HG03108 (cell line): Measurements from ENCODE around the gene TFCP2L1.

Source experiments
- ATAC-seq: cut with Tn5 transposase; IDR thresholded peaks from one replicate; pipeline ENCODE4 v1.9.1; 2021; ENCODE audit warnings: moderate library complexity; ENCODE audit not compliant: unreplicated experiment

TFCP2L1 gene

DNA sequence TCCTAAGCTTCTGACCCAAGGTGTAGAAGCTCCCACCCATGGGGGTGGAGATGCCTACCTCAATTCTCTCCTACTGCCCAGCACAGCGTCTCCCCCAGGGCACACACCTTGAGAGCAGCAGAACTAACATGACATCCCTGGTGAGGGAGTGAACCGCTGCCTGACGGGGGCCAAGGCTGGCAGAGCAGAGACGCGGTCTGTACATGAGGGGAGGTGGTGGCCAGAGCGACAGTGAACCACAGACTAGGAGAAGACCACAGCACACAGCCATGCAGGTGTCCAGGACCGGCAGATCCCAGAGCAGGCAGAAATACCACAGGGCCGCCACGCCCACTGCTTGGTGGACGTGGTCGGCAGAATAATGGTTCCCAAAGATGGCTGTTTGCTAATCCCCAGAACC, 40.4 kb downstream of the TFCP2L1 start:
- no peak for ATAC-seq

DNA sequence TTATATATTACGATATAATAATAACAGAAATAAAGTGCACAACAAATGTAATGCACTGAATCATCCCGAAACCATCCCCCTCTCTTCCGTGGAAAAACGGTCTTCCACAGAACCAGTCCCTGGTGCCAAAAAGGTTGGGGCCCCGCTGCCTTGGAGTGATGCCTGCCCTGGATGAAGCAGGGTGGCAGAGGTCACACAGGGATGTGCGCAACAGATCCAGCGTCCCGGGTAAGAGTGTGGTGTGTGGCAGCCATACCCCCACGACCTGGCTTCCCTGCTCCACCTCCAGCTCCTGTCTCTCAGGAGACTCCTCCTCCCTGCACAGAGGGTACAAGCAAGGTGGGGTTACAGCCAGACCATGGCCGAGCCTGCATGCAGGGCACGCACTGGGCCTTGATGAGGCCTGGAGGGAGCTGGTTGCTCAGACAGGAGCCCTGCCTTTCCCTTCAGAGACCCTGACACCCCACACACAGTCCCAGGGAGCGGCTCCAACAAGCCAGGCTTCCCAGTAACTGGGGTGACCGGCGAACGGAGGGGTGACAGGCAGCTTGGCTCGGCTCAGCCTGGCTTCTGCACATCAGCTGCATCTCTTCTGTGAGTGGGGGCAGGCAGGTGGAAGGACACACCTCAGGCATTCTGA, 41.1 kb downstream of the TFCP2L1 start:
- ATAC-seq: no peak

DNA sequence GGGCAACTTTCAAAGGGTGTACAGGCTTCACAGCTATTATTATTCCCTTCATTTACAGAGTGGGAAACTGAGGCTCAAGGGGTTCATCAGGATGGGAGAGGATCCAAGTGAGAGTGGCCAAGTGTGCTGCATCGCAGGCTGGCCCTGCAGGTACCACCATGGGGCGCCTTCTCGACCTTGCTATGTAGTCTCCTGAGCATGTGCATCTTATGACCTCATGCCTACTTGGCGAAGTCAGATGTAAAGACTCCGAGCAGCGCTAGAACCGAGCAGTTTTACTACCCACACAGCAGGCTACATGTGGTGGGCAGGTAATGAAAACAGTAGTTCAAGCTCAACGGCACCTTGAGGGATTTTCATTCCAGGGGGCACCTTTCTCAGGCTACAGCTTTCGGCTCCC, 42.0 kb downstream of the TFCP2L1 start:
- no peak for ATAC-seq

DNA sequence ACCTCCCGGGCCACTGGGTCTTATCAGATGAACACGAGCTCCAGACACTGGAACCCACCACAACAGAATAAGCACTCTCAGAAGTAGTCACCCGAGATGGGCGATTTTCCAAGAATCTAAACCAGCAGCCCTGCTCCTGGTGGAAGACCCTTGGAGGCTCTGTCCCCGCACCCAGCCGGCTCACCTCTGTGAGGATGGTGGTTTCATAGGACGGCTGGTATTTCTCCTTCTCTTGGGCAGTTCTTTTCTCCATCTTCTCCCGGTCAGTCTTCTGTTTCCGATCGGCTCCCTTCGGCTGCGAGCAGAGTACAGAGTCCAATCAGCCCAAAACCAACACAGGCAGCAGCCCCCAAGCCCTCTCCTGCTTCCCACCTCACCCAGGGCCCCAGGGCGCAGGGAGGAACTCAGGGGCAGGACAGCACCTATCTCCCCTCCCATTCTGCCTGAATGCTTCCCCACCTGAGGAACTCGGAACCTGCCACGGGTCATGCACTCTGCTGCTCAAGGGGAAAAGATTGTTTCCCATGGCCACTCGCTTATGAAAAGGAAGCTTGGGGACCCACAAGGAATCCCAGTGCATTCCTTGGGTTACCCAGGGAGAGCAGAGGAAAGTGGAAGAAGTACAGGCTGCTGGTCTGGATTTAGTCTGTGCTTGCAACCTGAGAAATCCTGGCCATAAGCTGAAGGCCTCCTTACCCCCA, 42.7 kb downstream of the TFCP2L1 start:
- ATAC-seq: no peak

DNA sequence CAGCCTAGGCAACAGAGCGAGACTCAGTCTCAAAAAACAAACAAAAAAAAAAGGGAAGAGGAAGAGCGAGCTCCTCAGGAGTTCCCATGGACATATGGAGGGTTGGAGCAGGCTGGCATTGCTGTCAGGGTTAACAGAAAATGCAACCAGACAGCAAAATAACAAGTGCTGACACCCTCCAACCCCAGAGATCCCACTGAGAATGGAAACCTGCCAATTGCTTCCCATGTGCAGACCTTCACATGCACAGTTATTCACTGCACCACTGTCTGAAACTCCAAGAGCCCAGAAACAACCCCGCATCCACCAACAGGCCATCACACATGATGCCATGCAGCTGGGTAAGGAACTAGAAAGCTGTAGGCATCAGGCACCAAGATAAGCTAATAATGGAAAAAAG, 43.5 kb downstream of the TFCP2L1 start:
- no peak for ATAC-seq

DNA sequence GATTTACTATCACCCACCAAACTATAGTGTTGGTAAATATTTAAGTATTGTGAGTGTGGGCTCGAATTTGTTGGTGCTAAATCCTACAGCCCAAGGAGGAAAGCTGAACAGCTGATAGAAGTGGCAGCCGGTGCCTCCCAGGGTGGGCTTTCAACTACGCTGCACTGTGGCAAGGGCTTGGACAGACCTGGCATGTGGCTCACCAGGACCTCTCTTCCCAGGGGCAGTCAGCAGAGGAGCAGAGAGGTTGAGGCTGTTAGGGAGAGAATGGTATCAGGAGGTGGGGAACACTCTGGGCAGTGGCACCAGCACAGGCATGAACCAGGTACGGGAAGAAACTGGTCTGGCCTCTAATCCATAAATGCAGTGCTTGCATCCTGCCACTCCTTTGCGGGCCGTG, 44.6 kb downstream of the TFCP2L1 start:
- ATAC-seq: no peak

DNA sequence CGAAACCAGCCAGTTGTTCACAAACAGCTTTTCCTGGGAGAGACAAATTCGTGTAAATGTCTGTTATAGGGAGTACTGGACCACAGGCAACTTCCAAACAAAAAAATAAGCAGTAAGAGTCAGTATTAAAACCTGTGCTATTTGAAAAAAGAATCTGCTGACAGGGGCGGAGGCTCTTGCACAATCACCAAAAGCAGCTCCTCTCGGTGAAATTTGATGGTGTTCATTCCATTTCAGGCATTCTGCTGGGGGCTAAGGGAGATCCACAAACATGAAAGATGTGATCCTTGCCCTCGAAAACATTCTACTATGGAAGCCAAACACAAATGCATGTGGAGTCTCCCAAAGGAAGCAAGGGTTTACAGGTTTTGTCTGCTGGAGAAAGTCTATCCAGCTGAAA, 45.0 kb downstream of the TFCP2L1 start:
- ATAC-seq: no peak

DNA sequence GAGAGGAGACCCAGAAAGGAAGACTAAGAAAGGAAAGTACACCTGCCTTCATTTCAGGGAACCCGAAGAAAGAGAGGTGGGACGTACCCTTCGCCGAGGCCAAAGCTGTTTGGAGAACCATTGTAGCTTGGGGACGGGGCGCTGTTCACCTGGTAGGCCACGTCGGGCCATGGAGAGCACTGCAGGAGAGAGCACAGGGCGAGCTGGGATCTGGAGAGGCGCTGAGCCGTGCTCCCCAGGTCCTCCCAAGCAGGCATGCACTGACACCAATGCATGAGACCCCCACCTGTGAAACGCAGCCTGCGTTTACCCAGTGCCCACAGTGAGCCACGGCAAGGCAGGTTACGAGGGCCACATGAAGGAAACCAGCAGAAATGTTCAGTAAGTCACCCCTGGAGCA, 45.5 kb downstream of the TFCP2L1 start:
- ATAC-seq: no peak

DNA sequence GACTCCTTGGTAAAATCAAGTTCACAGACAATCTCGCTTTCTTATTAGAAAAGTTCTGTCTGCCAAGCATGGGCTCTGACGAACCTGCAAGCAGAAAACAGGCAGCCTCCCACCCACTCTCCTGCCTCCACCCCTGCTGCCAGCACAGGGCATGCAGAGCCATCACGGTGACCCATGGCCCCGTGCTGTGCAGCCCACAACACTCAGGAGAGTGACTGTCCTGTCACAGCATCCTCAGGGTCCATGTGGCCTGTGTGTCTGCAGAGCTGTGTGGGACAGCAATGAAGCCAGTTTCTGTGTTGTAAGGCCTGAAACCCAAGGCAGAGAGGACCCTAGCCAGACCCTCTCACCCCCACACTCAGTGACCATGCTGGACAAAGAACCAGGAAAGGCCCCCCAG, 46.2 kb downstream of the TFCP2L1 start:
- ATAC-seq: no peak

DNA sequence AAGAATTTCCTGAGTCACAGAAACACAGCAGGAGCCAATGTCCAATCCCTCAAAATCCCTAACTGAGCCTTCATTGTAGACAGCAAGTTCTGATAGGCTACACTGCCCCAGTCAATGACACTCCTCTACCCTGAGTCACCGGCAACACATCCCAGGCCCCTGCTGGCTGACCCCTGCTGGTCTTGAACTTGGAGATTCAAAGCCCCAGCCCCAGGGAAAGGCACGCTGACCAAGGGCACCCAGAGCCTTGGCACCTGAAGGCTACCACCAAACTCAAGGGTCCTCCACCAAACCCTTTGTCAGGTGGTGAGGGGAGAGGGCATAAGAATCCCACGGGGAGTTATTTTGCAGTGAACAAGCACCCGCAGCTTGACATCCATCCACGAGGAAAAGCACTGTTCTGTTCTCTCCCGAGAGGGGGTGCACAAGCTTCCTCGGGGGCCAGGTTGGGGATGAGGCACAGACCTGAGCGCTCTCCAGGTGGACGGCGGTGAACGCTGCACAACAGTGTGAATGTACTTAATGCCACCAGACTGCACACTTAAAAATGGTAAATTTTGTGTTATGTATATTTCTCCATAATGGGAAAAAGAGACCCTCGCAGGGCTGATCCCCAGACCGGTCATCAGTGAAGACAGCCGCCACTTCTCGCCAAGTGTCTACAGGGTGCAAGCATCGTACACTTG, 46.9 kb downstream of the TFCP2L1 start:
- no peak for ATAC-seq

DNA sequence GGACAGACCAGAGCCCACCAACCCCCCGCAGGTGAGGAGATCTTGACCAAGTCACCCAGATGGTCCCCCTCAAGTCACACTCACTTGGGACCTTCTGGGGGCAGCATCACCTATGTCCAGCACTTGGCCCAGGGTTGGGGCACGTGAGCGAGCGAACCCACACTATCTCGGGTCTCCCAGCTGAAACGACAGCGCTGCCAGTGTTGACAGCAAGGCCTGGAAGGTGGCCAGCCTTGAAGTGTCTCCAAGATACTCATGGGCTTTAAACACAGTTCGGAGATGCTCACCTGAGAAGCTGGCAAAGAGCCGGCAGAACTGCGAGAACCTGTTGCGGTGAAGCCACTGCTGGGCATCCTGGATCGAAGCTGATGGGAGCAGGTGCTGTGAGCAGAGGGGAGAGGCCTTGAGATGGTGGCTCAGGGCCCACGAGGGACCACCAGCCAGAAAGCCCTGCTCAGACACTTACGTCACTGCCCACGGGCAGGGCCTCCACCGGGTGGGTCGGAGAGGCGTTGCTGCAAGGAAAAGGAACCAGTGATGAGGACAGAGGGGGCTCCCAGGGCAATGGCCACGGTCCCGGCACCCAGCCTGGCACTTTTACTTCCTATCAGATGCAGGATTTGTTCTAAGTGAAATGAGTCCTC, 47.5 kb downstream of the TFCP2L1 start:
- no peak for ATAC-seq

DNA sequence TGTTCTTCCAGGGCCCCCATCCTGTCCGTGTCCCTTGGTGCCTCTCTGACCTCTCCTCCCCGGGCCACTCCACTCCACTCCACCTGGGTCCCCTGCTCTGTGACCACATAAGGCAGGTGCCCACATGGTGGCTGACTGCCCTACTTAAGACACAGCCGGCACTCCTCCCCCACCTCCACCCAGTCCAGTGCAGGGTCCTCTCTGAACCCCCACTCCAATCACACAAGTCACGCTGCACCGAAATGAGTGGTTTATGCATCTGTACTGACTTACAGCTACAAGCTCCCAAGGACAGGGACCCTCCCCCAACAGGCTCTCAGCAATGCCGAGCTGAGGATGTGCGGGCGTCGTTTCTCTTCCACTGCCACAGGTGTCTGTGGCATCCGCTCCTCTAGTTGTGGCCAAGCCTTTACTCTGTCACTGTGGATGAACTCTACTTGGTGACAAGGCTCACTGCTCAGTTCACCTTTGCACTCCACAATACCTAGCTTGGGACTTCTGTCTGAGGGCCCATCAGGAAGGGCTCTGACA, 48.3 kb downstream of the TFCP2L1 start:
- ATAC-seq: no peak

DNA sequence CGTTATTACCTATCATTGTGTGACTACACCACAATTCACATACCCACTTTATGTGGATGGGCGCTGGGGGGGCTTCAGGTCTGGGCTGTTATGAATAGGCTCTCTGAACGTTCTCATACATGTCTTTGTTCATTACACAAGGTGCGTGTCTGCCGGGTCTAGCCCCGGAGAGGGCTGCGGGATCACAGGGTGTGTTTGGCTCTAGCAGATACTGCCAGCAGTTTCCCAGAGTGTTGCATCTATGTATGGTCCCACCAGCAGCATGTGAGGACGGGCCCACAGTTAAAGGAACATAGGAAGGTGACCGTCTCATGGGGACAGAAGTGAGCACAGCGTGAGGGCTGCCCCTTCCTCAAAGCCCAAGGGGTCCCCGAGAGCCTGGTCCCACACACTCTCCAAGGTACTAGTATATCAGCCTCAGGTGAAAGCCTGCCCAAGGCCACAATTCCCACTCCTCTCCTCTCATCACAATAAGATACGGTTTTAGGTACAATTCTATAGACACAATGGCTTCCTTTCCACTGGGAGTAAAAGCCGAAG, 48.8 kb downstream of the TFCP2L1 start:
- ATAC-seq: no peak

DNA sequence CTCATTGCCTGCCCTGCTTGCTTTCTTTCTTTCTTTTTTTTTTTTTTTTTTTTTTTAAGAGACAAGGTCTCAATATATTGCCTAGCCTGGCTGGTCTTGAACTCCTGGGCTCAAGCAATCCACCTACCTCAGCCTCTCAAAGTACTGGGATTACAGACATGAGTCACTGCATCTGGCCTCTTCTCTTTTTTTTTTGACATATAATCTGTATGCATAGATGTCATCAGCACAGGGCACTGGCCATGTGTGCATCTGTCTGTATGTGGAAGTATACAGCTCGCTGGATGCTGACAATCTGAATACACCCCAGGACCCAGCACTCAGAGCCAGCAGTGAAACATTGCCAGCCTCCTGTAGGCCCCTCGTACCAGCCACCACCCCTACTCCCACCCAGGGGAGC, 49.5 kb downstream of the TFCP2L1 start:
- no peak for ATAC-seq

DNA sequence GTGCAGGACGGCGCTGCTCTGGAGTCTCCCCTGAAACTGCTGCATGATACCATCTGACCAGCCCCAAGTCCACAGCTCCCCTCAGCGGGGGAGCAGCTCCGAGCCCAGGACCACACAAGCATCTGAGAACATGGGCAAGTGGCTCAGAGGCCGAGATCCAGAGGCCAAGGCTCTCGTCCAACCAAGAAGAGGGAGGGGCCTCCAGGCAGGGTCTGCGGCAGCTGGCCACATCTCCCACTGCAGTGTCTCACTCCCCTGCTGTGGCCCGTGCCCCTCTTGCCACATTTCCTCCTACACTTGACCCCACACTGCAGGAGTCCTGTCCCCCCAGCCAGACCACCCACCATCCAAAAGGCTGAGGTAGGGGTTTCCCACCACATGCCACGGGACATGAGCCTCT, 50.2 kb downstream of the TFCP2L1 start:
- ATAC-seq: no peak

DNA sequence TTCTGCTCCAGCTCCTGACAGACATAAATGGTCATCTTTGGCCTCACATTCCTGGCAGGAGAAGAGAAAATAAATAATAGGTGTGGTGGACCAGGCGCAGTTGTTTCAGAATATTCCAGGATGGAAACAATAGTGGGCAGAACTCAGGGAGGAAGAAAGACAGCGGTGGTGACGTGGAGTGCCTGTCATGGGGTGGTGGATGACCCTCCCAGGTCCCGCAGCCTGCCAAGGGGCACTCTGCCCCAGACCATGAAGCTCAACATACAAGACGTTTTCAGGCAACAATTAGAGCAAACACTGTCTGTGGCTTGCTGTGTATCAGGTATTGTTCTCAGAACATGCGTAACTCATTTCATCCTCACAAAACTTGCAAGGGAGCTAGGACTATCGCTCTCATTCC, 50.9 kb downstream of the TFCP2L1 start:
- no peak for ATAC-seq

DNA sequence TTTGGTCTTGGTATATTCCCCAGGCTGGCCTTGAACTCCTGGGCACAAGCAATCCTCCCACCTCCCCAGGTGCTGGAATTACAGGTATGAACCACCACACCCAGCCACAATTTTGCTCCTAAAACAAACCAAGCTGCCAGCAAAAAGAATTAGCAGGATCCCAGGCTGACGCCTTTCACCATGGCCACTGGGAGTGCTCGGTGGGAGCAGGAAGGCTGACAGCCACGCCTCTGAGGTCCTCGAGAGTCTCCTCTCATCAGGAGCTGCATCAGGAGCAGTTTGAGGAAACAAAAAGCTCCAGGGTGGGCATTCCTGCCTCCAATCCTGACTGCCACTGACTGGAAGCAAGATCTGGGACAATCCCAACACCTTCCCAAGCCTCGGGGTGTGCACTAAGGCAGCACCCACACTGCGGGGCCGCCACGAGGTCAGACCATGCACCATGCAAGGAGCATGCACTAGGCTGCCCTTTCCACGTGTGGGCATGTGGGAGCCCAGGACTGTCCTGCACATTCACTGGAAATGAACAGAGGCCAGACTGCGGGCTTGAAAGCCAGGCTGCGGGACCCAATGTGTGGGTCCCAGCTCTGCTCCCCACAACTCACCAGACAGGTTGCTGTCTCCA, 51.4 kb downstream of the TFCP2L1 start:
- no peak for ATAC-seq

DNA sequence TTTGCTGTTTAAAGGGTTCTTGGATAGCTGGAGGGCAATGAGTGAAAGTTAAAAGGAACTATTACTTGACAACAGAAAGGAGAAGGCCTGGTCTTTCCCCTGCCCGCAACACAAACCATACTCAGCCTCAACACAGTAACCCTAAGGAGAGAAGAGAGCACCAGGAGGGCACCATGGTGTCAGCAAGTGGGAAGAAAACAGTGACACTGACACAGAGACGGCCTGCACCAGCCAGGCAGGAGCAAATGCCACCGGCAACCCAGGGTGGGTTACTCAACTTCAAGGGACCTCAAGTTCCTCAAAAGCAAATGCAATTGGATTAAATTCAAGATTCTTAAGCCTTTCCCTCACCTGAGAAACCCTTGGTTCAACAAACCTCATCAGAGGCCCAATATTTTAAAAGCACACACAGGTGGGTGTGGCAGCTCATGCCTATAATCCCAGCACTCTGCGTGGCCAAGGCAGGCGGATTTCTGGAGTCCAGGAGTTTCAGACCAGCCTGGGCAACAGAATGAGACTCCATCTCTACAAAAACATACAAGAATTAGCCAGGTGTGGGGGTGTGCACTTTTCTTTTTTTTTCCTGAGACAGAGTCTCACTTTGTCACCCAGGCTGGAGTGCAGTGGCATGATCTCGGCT, 52.3 kb downstream of the TFCP2L1 start:
- no peak for ATAC-seq

DNA sequence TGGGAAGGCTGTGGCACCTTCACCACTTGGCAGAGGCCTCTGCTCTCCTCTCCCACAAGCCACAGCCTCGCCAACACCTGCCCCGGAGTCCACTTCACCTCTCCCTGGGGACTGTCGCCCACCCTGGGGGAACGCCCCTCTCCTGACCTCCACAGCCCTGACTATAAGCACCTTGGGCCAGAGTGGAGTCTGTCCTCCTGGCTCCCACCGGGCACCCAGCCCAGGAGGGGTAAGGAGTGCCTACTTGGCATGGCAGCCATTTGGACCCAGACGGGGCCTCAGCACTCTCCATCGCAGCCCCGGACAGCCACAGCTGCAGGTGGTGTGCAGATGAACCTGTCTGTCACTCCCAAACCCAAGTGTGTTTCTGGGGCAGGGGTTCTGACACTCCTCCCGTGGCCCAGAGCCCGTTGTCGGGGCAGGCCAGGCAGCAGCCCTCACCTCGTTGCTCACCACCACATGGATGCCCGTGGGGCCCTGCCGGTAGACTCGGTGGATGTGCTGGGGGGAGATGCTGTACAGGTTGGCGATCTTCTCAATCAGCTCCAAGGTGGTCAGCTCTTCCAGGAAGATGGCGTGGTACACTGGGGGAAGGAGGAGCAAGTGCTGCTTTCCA, 53.5 kb downstream of the TFCP2L1 start:
- ATAC-seq: no peak

DNA sequence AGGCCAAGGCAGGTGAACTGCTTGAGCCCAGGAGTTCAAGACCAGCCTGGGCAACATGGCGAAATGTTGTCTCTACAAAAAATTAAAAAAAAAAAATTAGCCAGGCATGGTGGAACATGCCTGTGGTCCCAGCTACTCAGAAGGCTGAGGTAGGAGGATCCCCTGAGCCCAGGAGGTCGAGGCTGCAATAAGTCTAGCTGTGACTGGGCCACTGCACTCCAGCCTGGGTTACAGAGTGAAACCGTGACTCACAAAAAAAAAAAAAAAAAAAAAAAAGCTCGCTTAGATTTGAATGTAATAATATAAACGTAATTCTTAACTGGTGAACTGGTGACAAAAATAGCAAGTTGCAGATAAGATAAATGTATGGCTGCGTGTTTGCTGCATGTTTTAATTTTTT, 56.5 kb downstream of the TFCP2L1 start:
- ATAC-seq: no peak
